ENCODE measurements around the gene SYP. TPM values are rescaled to one million over a fixed set of nuclear protein-coding genes. Genes with fewer than 3 reads are reported as not detected.

SYP gene
- total and polyA plus RNA-seq, 9 of the 15 experiments (the other 6 are each of a cell fraction or from before 2014, with no cell fraction given): 0.48 to 5.1 (median 2.6) TPM

DNA sequence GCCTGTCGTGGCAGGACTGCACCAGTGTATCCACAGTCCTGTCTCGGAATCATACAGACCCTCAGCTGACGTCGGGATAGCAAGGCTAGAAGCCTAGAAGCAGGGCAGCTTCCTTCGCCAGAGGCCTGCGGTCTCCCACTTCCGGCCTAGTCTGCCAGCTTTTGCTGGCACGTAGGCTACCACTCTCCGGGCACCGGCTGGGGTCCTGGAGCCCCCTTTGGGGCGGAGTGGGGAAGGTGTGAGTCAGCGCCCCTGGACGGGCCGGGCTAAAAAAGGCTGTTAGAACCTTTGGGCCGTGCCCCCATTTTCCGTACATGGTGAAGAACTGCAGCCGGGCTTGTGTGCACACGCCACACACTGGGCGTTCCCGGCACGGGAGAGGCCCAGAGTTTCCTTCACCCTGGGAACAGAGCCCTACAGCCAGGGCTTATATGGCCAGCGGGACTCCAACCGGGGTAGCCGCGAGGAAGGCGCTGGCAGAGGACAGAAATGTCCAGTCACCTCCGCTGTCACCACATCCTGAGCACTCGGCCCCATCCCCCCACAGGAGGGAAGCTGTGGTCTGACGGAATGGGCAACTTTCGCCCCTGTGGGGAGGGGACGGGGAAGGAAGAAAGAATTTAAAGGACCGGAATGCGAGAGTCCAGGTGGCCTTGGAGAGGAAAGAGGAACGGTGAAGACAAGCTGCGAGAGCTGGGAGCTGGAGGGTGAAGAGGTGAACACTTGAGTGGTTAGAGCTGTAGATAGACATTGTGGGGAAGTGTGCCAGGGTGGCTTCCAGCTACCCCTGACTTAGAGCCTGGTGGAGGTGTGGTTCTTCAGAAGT is 32.9 kb downstream of the SYP start (continued):
- TF ChIP-seq ZBTB2 (IDR thresholded peaks at IDR 0.05) (peak; percentile 46; the same call in 1 of the 2 replicates), ZNF695 (CRISPR knock-in tag; IDR thresholded peaks at IDR 0.05) (no peak), NUFIP1 (IDR thresholded peaks at IDR 0.05; ENCODE audit: partially characterized antibody) (no peak), FUS (optimal IDR thresholded peaks at IDR 0.05; ENCODE audit: low read depth, low read length) (no peak), ZNF589 (CRISPR knock-in tag; IDR thresholded peaks at IDR 0.05; ENCODE audit: low read depth) (peak; percentile 71; the same call in 1 of the 2 replicates), ARID4B (CRISPR knock-in tag; IDR thresholded peaks at IDR 0.05) (0 out of 2 replicates have a peak, but pooled peaks have one; percentile 29), CGGBP1 (CRISPR knock-in tag; IDR thresholded peaks at IDR 0.05) (no peak), ZNF445 (CRISPR knock-in tag; IDR thresholded peaks at IDR 0.05; ENCODE audit: low read depth) (no peak), THAP7 (CRISPR knock-in tag; IDR thresholded peaks at IDR 0.05) (no peak), ZNF584 (CRISPR knock-in tag; IDR thresholded peaks at IDR 0.05; ENCODE audit: low read depth) (peak; percentile 42; the same call in 1 of the 2 replicates), ZFPM2 (CRISPR knock-in tag; IDR thresholded peaks at IDR 0.05) (no peak), ZNF551 (CRISPR knock-in tag; IDR thresholded peaks at IDR 0.05) (no peak), ZNF507 (tag; conservative IDR thresholded peaks at IDR 0.05) (no peak), RBM15 (IDR thresholded peaks at IDR 0.05; ENCODE audit: insufficient read depth, low read length) (no peak), SIN3B (IDR thresholded peaks at IDR 0.05; ENCODE audit: low read depth) (no peak), ZBED1 (IDR thresholded peaks at IDR 0.05) (no peak), BHLHE40 (IDR thresholded peaks at IDR 0.05; ENCODE audit: low read length) (peak; percentile 82), MTF1 (CRISPR knock-in tag; IDR thresholded peaks at IDR 0.05; ENCODE audit: borderline replicate concordance) (0 out of 2 replicates have a peak, but pooled peaks have one; percentile 30)
- TF ChIP-seq, protein P1, sequence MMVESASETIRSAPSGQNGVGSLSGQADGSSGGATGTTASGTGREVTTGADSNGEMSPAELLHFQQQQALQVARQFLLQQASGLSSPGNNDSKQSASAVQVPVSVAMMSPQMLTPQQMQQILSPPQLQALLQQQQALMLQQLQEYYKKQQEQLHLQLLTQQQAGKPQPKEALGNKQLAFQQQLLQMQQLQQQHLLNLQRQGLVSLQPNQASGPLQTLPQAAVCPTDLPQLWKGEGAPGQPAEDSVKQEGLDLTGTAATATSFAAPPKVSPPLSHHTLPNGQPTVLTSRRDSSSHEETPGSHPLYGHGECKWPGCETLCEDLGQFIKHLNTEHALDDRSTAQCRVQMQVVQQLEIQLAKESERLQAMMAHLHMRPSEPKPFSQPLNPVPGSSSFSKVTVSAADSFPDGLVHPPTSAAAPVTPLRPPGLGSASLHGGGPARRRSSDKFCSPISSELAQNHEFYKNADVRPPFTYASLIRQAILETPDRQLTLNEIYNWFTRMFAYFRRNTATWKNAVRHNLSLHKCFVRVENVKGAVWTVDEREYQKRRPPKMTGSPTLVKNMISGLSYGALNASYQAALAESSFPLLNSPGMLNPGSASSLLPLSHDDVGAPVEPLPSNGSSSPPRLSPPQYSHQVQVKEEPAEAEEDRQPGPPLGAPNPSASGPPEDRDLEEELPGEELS (CRISPR knock-in tag; IDR thresholded peaks at IDR 0.05; ENCODE audit: borderline replicate concordance): no peak
